DMS114 treated with DMSO at 0.1 percent for 48 hours (cell line): ENCODE measurements around the gene RPUSD3.
"Not testable (repeated sequence)": the region's sequence is repeated elsewhere in the genome, so short reads cannot be mapped to it uniquely, and the experiment has no call there.

Experiments
- DNase-seq: peaks from one replicate; lab custom pipeline; 2025; ENCODE audit not compliant: unreplicated experiment; lab: John Stamatoyannopoulos, UW

The RPUSD3 gene

GRCh38 chr3:9843715-9844438 is at the start of gene RPUSD3:
TSS of gene RPUSD3 (minus strand) at chr3:9844008. CDS start at chr3:9843990, 18 bp downstream.
- DNase-seq = peak; percentile 80

- no peak for DNase-seq
These were observed 47.3 kb upstream of the RPUSD3 start for GRCh38 chr3:9891072-9891622.

GRCh38 chr3:9890249-9891071 is 46.7 kb upstream of the RPUSD3 start, which contains the start of gene JAGN1:
TSS of gene JAGN1 (plus strand) at chr3:9890610. CDS start at chr3:9890723, 113 bp downstream.
- peak; percentile 70 for DNase-seq

GRCh38 chr3:9889405-9889804 is 45.6 kb upstream of the RPUSD3 start:
- no peak for DNase-seq

GRCh38 chr3:9888540-9888939 is 44.7 kb upstream of the RPUSD3 start:
- no peak for DNase-seq

- no peak for DNase-seq
These were observed 43.7 kb upstream of the RPUSD3 start for GRCh38 chr3:9887480-9887879.

GRCh38 chr3:9886328-9886727 is 42.5 kb upstream of the RPUSD3 start:
- DNase-seq = no peak

- no peak for DNase-seq
These were observed 40.9 kb upstream of the RPUSD3 start for GRCh38 chr3:9884555-9885165.

GRCh38 chr3:9883706-9884554 is 40.1 kb upstream of the RPUSD3 start:
- no peak for DNase-seq

- DNase-seq = no peak
These were observed 37.6 kb upstream of the RPUSD3 start for GRCh38 chr3:9881441-9881840.

- DNase-seq = no peak
These were observed 36.2 kb upstream of the RPUSD3 start, which contains the start of gene CIDEC for GRCh38 chr3:9879830-9880549. TSS of gene CIDEC (minus strand) at chr3:9880253. CDS start at chr3:9878486, 1,767 bp downstream.

- no peak for DNase-seq
These were observed 34.9 kb upstream of the RPUSD3 start for GRCh38 chr3:9878700-9879099.

GRCh38 chr3:9876991-9877390 is 33.2 kb upstream of the RPUSD3 start:
- no peak for DNase-seq

- DNase-seq = not testable (repeated sequence)
These were observed 32.4 kb upstream of the RPUSD3 start for GRCh38 chr3:9876255-9876654.

- DNase-seq = no peak
These were observed 31.6 kb upstream of the RPUSD3 start for GRCh38 chr3:9875448-9875847.

GRCh38 chr3:9872067-9872466 is 28.3 kb upstream of the RPUSD3 start:
- DNase-seq = not testable (repeated sequence)

GRCh38 chr3:9870978-9871377 is 27.2 kb upstream of the RPUSD3 start:
- DNase-seq = no peak

- DNase-seq = no peak
These were observed 26.1 kb upstream of the RPUSD3 start for GRCh38 chr3:9869955-9870354.

- DNase-seq = no peak
These were observed 23.3 kb upstream of the RPUSD3 start for GRCh38 chr3:9867106-9867505.

GRCh38 chr3:9866639-9867038 is 22.8 kb upstream of the RPUSD3 start:
- no peak for DNase-seq
